ENCODE results near the gene JAK3. TPM values are rescaled to one million over a fixed set of nuclear protein-coding genes. Genes with fewer than 3 reads are reported as not detected.
A peak's percentile ranks its signal among the peaks of the same experiment; 100 is the strongest.

Gene JAK3
- total and polyA plus RNA-seq, 2 of the 8 experiments (the other 6 are each of a cell fraction or from before 2014, with no cell fraction given): 4.0 to 4.7 TPM

- TF ChIP-seq FOSL1 (IDR thresholded peaks at IDR 0.05; ENCODE audit: insufficient read depth, low read depth, low read length) (no peak), TEAD4 (IDR thresholded peaks at IDR 0.05; ENCODE audit: low read depth, low read length) (peak; percentile 47; the same call in 1 of the 2 replicates)
Observed at GRCh38 chr19:17830567-17831418, 17.0 kb downstream of the JAK3 start (continued).

Data from H1 (cell line).